SU-DHL-6 (cell line): ENCODE measurements around the gene C16orf89.
A peak's percentile ranks its signal among the peaks of the same experiment; 100 is the strongest.

ENCODE experiments used
- H2AFZ ChIP-seq: fragments of 200-600 bp; sonication (generic); 2 replicates; pipeline ENCODE4 v1.6.1; 2014; ENCODE audit warnings: low read depth, mild to moderate bottlenecking, moderate library complexity, mixed read lengths, antibody characterized with exemption, low read length; ENCODE audit not compliant: severe bottlenecking
- H3F3A ChIP-seq: fragments of 200-600 bp; shearing (Covaris generic); 2 replicates; pipeline ENCODE4 v1.6.0; 2016; ENCODE audit warnings: antibody characterized with exemption, mild to moderate bottlenecking; ENCODE audit not compliant: insufficient read depth
- H3K27ac ChIP-seq: fragments of 200-600 bp; sonication (generic); 2 replicates; pipeline ENCODE4 v1.5.1; 2016; ENCODE audit warnings: low read depth, mild to moderate bottlenecking, low read length, moderate library complexity, mixed read lengths
- H3K27me3 ChIP-seq: fragments of 200-600 bp; sonication (generic), shearing (Covaris generic); 2 replicates; pipeline ENCODE4 v1.6.0; 2014; ENCODE audit warnings: mild to moderate bottlenecking, low read length
- H3K36me3 ChIP-seq: fragments of 200-600 bp; sonication (generic); 2 replicates; pipeline ENCODE4 v1.6.1; 2014; ENCODE audit warnings: mild to moderate bottlenecking, low read length, mixed read lengths
- H3K4me2 ChIP-seq: fragments of 300-600, 200-600 bp; shearing (Covaris generic), sonication (generic); 2 replicates; pipeline ENCODE4 v1.6.0; 2014; ENCODE audit warnings: low read length, low read depth, mild to moderate bottlenecking; ENCODE audit not compliant: poor library complexity, severe bottlenecking
- H3K4me3 ChIP-seq: fragments of 200-600 bp; sonication (generic); 2 replicates; pipeline ENCODE4 v1.5.1; 2014; ENCODE audit warnings: antibody characterized with exemption, low read length, mild to moderate bottlenecking, mixed read lengths; ENCODE audit not compliant: insufficient read depth, poor library complexity, severe bottlenecking
- H3K79me2 ChIP-seq: fragments of 200-600 bp; sonication (generic); 2 replicates; pipeline ENCODE4 v1.6.1; 2014; ENCODE audit warnings: mild to moderate bottlenecking, low read length, moderate library complexity; ENCODE audit not compliant: insufficient read depth
- H3K9ac ChIP-seq: fragments of 200-600 bp; sonication (generic); 2 replicates; pipeline ENCODE4 v1.7.0; 2014; ENCODE audit warnings: mild to moderate bottlenecking, low read length
- H3K9me2 ChIP-seq: fragments of 200-600 bp; sonication (generic); replicated peaks from 2 replicates; pipeline ENCODE4 v1.6.1; 2014; ENCODE audit warnings: low read length; ENCODE audit not compliant: insufficient read depth
- H3K9me3 ChIP-seq: fragments of 200-600 bp; sonication (generic); 2 replicates; pipeline ENCODE4 v1.6.1; 2014; ENCODE audit warnings: low read length, mixed read lengths; ENCODE audit not compliant: insufficient read depth
- H4K20me1 ChIP-seq: fragments of 200-600 bp; sonication (generic); 2 replicates; pipeline ENCODE4 v1.6.1; 2014; ENCODE audit warnings: low read depth, mild to moderate bottlenecking, antibody characterized with exemption, low read length, moderate library complexity, mixed read lengths
- CTCF ChIP-seq: fragments of 200-600 bp; sonication (generic); IDR thresholded peaks from one replicate; pipeline ENCODE4 v1.5.1; 2017; ENCODE audit warnings: antibody characterized with exemption, mild to moderate bottlenecking, low read length, moderate library complexity; ENCODE audit not compliant: insufficient read depth, poor library complexity, severe bottlenecking
- EZH2phosphoT487 ChIP-seq: fragments of 200-600 bp; sonication (generic), shearing (Covaris generic); conservative IDR thresholded peaks from 2 replicates; pipeline ENCODE4 v1.6.1; 2018; ENCODE audit warnings: mild to moderate bottlenecking, antibody characterized with exemption, low read length, moderate library complexity, mixed read lengths

Gene C16orf89

DNA sequence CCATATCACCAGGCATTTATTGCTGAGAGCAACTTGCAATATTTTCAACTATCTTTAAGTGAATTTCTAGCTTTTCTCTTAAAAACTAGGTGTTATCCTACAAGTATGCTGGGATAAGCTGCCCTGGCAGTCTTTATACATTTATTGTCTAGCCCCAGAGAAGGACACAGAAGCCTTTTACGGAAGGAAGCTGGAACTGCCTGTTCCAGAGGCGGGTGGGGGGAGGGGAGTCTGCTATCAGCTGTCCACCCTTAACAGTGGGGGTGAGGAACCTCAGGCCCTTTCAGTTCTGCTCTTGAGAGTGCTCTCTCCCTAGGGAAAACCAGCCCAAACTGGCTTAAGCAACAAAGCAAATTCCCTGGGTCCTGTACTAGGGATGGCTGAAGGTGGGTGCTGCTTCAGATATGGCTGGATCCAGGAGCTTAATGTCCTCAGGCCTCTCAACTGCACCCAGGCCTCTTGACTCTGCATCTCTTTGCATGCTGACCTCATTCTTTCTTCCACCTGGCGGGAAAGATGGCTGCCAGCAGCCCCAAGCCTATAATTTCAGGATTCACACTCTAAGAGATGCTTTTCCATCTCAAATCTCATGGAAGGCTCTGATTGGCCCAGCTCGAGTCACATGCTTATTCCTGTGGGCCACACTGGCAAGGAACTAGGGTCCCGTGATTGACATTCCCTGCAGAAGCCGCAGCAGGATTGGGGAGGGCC, 48.6 kb downstream of the C16orf89 start:
- H3K9ac ChIP-seq = no peak overlapping the region
- no peaks in the 10 kb centered on the region for H3K9me2 ChIP-seq
- H3F3A ChIP-seq = no peaks in the 10 kb centered on the region
- H3K79me2 ChIP-seq = no peaks in the 10 kb centered on the region
- H3K27ac ChIP-seq = no peak overlapping the region
- H4K20me1 ChIP-seq = no peaks in the 10 kb centered on the region
- no peaks in the 10 kb centered on the region for H3K27me3 ChIP-seq
- no peaks in the 10 kb centered on the region for H3K9me3 ChIP-seq
- no peak overlapping the region for H3K4me2 ChIP-seq
- H2AFZ ChIP-seq = no peak overlapping the region
- no peak overlapping the region for H3K4me3 ChIP-seq
- no peaks in the 10 kb centered on the region for H3K36me3 ChIP-seq
- TF ChIP-seq EZH2phosphoT487 = no peak
- TF ChIP-seq CTCF = no peak

- no peaks in the 10 kb centered on the region for H3K9me3 ChIP-seq
- H3K27ac ChIP-seq = no peak overlapping the region
These were observed 49.9 kb downstream of the C16orf89 start for GRCh38 chr16:5015887-5016286.

GRCh38 chr16:5015351-5015750, 50.4 kb downstream of the C16orf89 start:
- Histone ChIP-seq H3K36me3 (no peaks in the 10 kb centered on the region), H4K20me1 (no peaks in the 10 kb centered on the region), H3K9me2 (no peaks in the 10 kb centered on the region), H3K27ac (no peak overlapping the region), H3K4me3 (no peak overlapping the region), H2AFZ (peak overlapping the region; percentile 35), H3K9ac (no peak overlapping the region), H3F3A (no peaks in the 10 kb centered on the region), H3K79me2 (no peaks in the 10 kb centered on the region), H3K4me2 (no peak overlapping the region), H3K9me3 (no peaks in the 10 kb centered on the region), H3K27me3 (no peaks in the 10 kb centered on the region)
- TF ChIP-seq EZH2phosphoT487 = no peak
- no peak for TF ChIP-seq CTCF

More at GRCh38 chr16:5015887-5016286, 49.9 kb downstream of the C16orf89 start:
- H3K9me2 ChIP-seq = no peaks in the 10 kb centered on the region
- no peaks in the 10 kb centered on the region for H3K27me3 ChIP-seq
- H3K4me3 ChIP-seq = no peak overlapping the region
- H3K4me2 ChIP-seq = no peak overlapping the region
- no peaks in the 10 kb centered on the region for H3K36me3 ChIP-seq
- H2AFZ ChIP-seq = peak overlapping the region; percentile 35
- H4K20me1 ChIP-seq = no peaks in the 10 kb centered on the region
- H3F3A ChIP-seq = no peaks in the 10 kb centered on the region
- H3K9ac ChIP-seq = no peak overlapping the region
- TF ChIP-seq EZH2phosphoT487 (no peak), CTCF (no peak)
- no peaks in the 10 kb centered on the region for H3K79me2 ChIP-seq
